Suppressor macrophage treated with lipopolysaccharide for 4 hours (primary cell): ENCODE data around the gene UBR4.

ENCODE experiments used
- DNase-seq: peaks from one replicate; pipeline ENCODE4 v3.0.0-alpha.2; 2020

UBR4 gene

DNA sequence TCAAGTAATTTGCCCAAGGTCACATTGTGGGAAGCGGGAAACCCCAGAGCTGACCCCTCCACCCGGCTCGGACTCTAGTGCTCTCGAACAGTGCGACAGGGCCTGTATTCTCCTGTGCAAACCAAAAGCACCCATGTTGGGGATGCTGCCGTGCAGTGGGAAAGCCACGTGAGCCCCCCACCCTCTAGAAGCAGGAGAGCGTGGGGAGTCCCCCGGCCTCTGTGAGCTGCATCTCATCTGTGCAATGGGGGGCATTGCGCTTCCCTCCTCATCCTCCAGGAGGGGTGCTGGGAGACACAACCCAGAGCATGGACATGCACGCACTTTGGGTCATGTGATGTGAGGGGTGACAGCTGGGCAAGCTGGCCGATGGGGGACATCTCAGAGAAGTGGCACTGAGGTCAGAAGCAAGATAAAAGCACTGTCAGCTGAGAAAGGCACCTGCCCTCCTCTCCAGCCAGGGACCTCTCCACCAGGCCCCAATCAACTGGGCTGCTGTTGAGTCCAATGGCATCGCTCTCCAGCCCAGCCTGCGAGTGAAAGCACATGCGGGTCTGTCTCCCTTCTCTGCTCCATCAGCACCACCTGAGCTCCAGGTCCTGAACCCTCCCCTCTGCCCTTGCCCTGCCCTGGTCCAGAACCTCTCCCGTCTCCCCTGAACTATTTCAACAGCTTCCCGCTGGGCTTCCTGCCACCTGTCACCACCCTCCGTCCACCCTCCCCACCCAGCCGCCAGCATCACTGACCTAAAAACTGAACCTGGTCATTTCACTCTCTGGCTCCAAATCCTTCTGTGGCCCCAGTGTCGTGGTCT lies 177.2 kb downstream of the UBR4 start:
- DNase-seq = no peak

DNA sequence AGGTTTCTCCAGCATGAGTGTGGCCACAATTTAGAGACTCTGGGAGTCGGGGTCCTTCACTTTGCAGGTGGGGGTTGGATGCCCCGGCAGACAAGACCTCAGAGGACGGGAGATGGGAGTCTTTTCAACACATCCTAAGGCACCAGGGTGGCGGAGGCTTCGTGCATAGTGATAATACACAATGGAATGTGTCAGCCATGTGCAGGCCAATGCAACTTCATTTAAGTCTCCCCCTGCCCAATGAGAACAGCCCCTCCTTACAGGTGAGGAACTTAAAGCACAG lies 177.7 kb downstream of the UBR4 start:
- DNase-seq = no peak

DNA sequence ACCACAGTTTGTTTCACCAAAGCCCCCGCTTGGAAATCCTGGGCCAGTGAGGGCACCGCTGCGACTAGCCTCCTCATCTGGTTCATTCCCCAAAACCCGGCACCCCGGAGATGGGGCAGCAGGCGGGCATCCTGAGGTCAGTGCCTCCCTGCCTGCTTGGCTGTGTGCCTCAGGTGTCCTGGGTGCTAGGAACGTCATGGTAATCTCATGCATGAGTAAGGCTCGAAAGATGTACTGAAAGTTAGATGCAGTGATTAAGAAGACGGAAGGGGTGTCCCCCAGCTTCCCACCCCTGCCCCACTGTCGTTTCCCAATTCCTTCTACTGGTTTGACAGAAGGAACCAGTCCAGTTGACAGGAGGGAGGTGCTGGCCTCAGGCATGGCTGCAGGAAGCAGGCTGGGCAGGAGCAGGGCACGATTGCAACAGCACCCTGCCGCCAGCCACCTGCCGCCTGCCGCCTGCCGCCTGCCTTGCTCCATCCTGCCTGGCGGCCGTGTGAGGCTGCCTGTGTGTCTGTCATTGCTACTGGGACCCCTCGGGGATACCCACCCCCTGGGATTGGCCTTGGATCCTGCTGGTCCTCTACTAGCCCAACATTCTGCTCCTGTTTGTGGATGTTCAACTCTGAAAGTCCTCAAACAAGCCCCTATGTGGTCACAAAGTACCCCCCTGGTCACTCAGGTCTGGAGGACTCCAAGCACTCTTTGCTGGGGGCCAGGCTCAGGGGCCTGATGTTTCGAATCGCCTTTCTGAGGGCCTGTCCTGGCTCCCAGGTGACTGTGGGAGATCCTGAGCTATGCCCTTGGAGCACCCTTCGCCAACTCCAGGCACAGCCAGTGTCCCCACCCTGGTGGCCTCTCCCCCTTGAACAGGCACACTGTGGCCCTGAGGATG lies 180.6 kb downstream of the UBR4 start:
- no peak for DNase-seq

DNA sequence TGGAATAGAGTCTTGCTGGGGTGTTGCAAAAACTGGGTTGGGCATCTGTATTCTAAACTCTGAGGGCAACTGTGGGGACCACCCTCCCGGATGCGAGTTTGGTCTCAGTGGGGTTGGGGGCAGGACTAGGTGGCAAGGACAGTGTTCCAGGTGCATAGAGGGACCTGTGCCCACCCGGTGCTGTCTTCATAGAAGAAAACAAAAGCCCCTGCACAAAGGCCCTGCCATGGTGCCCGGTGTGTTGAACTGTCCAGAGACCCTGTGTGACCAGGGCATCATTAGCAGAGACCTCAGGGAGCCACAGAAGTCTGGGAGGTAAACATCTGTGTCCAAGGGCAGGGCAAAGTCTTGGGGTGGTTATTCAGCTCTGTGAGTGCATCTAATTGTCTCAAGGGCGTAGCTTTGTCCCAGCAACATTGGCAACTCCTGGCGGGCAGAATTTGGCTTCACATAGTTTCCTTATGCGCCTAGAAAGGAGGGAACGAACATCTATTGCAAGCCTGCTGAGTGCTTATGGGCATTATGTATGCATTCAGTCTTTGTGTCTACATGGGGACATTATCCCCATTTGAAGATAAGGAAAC lies 181.4 kb downstream of the UBR4 start:
- DNase-seq = no peak

DNA sequence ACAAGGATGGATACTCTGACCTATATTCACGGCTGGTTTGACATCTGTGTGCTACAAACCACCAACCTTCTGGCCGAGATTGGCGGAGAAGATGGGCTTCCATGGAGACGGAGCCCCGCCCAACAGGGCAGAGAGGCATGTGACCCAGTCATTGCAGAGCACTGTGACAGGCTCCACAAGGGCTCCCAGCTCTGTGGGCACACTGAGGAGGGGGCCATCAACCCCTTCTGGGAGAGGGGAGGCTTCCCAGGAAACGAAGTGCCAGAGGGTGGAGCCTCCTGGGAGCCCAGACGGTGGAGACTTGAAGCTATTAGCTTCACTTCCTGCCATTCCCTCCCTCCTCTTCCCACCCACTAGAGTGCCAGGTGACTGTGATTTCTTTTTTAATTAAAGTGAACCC lies 182.0 kb downstream of the UBR4 start:
- DNase-seq = no peak
